ENCODE measurements around the gene TCERG1L.

DNA sequence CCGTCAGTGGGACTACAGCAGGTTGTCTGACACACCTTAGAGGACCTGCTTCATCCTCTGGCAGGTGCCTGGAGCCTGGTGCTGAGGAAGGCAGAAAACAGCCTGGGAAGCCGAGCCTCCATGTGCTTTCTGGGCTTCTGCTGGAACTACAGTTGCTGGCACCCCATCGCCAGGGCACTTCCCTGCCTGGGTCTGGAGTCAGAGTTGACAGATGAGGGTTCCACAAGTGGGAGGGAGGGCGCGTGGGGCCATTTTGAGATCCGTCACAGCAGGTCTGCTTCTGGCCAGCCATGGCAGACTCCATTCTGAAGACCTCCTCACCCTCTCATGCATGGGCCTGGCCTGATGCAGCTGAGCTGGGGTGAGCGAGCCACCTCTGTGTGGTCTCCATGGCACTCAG is 33.2 kb upstream of the TCERG1L start:
- TF ChIP-seq CTCF (IDR thresholded peaks at IDR 0.05; ENCODE audit: insufficient read depth, low read length) (no peak), POLR2AphosphoS5 (IDR thresholded peaks at IDR 0.05; ENCODE audit: low read depth) (no peak), REST (IDR thresholded peaks at IDR 0.05; ENCODE audit: insufficient replicate concordance, low read depth) (no peak)
